HTR-8/SVneo (cell line): ENCODE data around the gene MYOZ1.
"Not testable (repeated sequence)": the region's sequence is repeated elsewhere in the genome, so short reads cannot be mapped to it uniquely, and the experiment has no call there.

Experiments
- DNase-seq: peaks from one replicate; pipeline ENCODE4 v3.0.0; 2011; ENCODE audit warnings: low spot score, mixed read lengths; ENCODE audit not compliant: insufficient read length
- FAIRE-seq: peaks from 2 replicates; lab custom pipeline; 2011; peaks lifted over from hg19 to GRCh38; lab: Jason Lieb, UNC

The MYOZ1 gene

DNA sequence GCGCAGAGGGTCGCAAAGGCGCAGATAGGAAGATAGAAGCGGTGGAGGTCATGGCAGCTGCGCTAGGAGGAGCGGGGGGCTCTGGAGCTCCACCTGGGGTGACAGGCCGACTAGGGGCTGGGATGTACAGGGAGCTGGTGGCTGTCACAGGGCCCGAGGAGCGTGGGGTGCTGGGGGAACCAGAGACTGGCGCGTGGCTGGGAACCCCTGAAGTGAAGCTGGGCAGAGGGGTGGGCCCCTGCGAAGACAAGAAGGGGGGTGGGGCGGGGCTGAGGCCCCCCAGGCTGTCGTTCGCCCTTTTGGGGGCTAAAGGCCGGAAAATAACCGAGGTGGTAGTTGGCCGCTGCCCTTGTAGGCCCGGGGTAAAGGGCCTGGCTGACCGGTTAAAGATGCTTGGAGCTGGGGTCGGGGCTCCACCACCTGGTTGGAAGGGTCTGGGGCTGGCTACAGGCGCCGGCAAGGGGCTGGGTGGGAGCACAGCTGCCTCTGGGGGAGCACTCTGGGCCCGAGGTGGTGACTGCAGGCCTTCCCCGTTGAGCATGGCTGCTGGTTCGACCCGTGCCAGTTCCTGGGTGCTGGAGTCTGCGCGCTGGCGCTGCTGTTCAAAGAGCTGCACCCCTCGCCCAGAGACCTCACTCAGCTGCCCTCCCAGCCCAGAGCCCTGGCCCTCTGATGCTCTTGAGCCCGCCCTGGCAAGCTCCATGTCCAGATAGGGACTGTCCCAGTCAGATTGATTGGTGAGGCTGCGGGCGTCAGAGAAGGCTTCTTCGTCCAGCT lies 6.8 kb upstream of the MYOZ1 start:
- DNase-seq = no peak
- FAIRE-seq = no peak

DNA sequence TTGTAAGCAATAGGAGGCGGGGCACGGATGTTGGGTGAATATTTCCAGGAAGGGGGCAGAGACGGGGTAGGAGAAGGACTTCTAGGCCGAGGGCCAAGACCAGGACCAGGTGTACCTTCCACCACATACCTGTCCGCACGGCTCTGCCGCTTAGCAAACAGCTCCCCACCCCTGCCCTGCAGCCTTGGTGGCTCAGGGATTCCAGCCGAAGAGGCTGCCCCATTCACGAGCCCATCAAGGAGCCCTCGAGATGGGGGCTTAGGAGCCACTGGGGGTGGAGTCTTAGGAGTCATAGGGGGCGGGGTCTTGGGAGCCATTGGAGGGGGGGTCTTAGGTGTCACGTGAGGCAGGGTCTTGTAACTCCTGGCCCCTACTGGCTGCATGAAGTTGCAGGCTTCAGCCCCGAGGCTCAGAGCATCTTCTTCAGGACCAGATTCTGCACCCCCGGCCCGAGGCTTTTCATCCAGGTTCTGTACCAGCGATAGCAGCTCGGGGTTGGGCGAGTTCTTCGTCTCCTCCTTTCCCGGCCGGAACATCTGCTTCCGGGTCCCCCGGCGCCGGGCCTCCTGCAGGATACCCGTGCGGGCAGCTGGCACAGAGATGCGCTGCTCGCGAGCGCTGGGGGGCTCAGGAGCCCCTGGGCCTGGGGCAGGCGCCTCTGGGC lies 6.1 kb upstream of the MYOZ1 start:
- DNase-seq = no peak
- no peak for FAIRE-seq

DNA sequence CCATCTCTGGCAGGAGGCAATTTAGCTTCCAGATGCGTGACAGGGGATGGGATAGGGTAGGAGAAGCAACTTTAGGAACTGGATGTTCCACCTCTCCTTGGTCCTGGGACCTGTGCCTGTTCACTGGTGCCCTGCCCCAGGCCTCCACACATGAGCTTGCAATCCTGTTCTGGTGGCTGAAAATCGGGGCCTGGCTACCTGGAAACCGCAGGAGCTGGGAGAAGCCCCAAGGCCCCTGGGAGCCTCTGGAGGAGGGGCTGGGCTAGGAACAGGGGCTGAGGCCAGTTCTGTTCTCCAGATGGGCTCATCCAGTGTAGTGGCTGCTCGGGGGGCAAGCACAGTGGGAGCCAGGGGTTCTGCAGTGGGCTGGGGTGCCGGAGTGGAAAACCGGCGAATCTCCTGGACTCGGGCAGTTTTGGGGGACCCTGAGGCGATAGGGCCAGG lies 5.3 kb upstream of the MYOZ1 start:
- DNase-seq (no peak), FAIRE-seq (no peak)

DNA sequence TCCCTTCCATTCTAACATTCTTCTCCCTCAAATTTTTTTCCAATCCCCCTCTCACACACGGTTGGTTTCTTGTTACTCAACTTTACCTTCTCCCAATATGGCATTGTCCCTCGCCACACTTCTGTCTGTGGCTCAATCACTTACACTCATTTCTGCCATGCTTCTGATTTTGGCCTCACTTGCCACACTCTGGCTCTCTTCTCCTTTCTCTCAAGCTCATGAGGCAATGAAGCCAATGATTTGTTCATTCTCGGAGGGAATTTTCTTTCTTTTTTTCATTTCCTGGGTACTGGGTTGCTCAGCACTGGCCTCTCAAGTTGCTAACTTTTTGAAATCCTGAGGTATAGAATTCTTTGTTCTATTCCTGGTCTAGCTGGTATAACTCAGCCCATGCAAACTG lies 4.0 kb upstream of the MYOZ1 start:
- FAIRE-seq (no peak), DNase-seq (no peak)

DNA sequence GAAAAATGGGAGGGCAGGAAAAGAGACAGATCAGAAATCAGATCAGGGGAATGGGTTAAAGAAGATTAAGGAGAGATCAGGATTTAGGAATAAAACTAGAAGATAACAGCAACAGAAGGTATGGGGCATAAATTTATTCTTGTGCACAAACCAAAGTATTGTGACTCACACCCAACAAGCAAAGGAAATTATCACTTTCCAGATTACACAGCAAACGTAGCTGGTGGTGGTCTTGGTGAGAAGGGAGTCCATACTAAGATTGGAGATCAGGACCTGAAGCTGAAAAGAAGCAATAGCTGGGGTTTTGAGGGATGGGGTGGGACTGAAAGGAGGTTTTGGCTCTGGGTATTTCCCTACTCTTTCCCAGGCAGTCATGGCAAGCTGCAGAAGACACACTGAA lies 3.5 kb upstream of the MYOZ1 start:
- DNase-seq = no peak
- no peak for FAIRE-seq

DNA sequence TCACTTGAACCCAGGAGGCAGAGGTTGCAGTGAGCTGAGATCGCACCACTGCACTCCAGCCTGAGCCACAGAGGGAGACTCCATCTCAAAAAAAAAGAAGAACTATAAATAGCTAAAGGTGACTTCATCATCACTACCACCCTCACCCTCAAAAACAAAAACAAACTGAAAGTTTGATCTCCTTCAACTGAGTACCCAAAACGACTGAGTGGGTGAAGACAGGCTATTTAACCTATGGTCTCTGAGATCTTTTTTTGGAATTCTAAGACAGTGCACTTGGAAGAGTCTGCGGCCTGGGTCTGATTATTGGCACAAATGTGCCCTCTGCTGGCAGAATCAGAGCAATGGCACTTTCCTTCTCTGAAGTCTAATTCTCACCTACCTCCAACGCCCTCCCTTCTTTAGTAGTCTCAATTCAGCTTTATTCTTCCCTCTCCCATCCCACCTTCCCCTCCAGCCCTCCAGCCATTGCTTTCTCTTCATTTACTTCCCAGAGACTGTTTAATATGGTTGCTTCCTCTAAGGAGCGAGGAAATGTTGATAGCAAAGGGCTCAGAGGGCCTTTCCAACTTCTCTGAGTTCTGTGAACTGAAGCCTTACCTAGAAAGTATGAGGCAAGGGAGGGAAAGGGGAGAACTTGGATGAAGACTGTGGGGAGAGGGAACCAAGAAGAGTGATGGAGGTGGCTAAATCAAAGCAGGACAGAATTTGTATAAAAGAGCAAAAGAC lies 2.9 kb upstream of the MYOZ1 start:
- DNase-seq (peak; percentile 76), FAIRE-seq (no peak)

DNA sequence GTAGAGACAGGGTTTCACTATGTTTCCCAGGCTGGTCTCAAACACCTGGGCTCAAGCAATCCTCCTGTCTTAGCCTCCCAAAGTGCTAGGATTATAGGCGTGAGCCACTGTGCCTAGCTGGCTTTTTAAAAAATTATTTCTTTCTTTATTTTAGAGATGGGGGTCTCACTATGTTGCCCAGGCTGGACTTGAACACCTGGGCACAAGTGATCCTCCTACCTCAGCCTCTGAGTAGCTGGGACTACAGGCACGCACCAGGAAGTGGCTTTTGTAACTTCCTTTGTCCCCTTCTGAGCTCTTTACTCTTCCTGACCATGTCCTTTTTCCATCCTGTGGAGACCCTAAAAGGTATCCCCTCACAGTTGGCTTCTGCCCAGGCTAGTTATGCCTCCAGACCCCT lies 2.1 kb upstream of the MYOZ1 start:
- FAIRE-seq (no peak), DNase-seq (no peak)

DNA sequence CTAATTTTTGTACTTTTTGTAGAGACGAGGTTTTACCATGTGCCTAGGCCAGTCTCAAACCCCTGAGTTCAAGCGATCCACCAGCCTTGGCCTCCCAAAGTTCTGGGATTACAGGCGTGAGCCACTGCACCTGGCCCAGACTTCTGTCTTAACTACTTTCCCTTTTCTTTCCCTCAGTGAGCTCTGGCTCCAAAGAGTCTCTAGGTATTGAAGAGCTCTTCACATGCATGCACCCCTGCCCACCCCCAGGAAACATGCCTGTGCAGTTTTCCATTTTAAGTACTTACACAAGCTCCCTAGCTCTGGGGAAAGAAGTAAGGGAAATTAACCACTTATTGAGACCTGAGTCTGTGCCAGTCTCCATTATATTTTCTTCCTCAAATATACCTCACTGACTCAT lies 2.0 kb downstream of the MYOZ1 start:
- DNase-seq (no peak), FAIRE-seq (no peak)

DNA sequence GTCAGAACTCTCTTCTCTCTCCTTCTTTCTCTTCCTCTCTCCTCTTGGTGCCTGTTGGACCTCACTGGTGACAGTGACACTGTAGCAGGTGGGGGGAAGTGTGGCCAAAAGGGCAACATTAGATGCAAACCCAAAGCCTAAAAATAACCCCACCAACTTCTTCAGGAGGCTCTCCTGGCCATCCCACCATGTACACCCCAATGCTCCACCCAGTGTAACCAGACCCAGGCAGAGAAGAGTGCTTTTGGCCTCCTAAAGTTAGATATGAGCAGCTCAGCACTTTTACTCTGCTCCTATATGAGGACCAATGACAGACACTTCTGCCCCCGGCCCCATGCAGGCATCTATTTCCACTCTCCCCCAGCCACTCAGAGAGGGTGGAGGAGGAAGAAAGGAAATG lies 5.5 kb downstream of the MYOZ1 start:
- DNase-seq (no peak), FAIRE-seq (no peak)

DNA sequence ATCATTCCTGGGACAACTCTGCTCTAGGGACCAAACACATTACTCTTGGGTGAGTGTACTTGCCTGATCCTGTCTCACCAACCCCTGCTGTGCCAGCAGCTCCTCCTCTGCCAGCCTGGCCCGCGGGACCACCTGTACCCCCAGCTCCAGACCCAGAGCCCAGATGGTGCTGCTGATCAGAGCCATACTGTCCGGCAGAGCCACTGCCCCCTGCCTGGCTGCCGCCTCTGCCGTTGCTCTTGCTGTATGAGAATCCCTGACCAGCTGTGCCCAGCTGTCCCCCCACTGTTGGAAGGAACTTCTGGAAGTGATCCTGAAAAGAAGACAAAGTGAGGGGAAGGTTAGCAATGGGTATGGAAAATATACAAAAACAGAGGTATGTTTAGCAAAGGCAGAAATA lies 6.9 kb downstream of the MYOZ1 start:
- DNase-seq (no peak), FAIRE-seq (no peak)

DNA sequence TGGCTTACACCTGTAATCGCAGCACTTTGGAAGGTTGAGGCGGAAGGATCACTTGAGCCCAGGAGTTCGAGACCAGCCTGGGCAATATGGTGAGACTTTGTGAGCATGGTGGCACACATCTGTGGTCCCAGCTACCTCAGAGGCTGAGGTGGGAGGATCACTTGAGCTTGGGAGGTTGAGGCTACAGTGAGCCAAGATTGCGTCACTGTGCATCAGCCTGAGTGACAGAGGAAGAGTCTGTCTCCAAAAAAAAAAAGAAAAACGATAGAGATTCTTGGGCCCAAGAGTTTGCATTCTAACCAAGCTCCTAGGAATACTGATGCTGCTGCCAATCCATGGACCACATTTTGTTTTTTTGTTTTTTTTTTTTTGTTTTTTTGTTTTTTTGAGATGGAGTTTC lies 12.1 kb downstream of the MYOZ1 start:
- DNase-seq = no peak
- no peak for FAIRE-seq

DNA sequence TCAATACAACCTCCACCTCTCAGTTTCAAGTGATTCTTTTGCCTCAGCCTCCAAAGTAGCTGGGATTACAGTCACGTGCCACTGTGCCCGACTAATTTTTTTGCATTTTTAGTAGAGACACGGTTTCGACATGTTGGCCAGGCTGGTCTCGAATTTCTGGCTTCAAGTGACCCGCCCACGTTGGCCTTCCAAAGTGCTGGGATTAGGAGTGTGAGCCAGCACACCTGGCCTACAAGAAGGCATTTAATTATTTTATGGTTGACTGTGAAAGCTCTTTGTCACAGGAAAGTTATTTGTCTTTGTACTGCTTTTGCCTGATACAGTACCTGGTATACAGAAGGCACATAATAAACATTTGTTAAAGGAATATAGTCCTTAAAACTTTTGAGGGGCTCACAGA lies 12.9 kb downstream of the MYOZ1 start:
- no peak for FAIRE-seq
- DNase-seq = no peak

DNA sequence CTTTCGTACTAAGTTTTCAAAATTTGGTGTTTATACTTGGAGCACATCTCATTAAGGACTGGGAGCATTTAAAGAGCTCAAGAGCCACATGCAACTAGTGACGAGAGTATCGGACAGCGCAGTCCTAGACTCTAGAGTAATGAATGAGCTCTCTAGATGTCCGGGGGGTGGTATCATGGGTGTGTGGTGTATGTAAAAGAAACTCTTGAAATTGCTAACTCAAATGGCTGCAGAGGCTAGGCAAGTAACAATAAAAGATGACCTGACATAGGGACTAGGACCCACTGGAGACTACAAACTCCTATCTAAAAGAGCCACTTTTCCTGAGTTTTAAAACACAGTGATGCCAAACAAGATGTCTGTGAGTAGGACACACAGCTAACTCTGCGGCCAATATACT lies 14.0 kb downstream of the MYOZ1 start:
- no peak for FAIRE-seq

DNA sequence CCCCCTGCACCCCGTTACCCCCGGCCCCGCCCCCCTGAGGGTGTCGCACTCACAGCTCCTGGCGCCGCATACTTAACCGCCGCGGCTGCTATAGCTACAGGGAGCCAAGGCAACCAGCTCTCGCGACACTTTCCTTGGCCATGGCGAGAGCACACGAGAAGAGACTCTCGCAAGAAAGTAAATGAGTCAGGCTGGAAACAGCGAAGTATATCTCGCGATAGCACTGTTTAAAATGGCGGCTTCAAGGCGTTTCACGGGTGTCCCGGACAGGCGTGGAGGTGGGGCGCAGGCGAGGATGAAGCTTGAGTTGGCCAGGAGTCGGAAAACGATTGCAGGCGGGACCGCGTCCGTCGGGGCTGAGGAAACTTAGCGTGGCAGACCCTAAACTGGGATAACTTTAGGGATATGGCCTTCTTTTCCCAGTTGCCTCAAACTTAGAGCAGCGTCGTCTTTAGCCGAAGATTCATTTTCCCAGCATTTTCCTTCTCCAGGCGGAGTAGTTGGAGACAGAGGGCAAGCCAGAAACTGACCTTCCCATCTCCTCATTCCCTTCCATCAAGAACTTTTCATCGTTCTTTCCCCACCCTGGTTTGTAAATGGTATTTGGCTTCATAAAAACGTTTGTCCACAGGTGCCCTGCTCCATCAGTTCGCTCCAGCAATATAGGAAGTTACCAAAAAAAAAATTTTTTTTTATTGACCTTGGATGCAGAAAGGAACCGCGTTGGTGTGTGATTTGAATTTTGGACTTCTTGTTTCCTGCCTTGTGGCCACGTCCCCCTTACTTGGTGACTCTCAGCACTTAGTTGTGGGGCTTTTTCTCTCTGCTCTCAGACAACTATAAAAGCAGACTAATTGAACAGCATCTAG lies 15.2 kb downstream of the MYOZ1 start:
- FAIRE-seq (peak; percentile 82), DNase-seq (peak; percentile 98)

More for the DNA sequence above, 14.0 kb downstream of the MYOZ1 start:
- DNase-seq = no peak

DNA sequence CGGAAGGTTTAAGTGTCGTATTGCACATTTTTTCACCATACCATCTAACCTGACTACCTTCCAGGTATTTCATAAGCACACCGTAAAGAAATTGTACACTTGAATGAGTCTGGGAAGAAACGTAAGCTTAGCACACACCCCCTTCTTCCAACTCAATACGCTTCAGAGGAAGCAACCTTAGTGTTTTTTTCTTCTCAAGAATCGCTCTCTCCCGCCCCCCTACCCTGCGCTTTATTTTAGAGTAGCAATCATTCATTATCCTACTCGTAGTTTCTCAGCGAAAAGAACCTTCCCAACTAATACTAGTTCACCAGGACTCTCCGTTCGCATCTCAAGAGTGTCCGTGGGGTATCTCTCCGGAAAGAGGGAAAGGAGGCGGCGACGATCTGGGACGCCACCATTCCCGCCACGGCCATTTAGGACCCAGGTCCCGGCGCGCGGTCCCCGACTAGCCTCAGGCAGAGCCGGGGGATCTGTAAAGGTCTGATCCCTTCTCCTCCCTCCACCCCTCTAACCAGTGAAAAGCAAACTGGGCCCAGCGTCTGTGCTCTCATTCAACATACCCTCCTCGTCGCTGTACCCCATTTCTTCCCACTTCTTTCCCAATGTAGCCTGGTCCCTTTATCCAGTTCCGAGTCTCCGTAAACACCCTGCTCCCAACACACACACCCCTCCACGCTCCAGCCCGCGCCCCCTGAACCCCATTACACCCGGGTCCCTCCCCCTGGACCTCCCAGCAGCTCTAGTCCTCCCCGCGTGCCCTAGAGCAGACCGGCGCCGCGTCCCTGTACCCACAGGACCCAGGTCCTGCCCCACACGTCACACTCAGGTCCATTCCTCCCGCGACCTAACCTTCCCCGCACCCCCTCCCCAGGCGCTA lies 16.0 kb downstream of the MYOZ1 start:
- DNase-seq (peak; percentile 42), FAIRE-seq (no peak)

DNA sequence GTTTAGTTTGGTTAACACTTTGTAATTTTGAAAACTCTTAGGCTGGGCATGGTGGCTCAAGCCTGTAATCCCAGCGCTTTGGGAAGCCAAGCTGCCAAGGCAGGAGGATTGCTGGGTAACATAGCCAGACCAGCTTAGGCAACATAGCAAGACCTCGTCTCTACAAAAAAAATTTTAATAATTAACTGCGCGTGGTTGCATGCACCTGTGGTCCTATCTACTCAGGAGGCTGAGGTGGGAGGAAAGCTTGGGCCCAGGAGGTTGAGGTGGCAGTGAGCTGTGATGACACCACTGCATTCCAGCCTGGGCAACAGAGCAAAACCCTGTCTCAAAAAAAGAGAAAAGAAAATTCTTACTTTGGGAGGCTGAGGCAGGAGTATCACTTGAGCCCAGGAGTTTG lies 18.2 kb downstream of the MYOZ1 start:
- no peak for DNase-seq
- FAIRE-seq = no peak

DNA sequence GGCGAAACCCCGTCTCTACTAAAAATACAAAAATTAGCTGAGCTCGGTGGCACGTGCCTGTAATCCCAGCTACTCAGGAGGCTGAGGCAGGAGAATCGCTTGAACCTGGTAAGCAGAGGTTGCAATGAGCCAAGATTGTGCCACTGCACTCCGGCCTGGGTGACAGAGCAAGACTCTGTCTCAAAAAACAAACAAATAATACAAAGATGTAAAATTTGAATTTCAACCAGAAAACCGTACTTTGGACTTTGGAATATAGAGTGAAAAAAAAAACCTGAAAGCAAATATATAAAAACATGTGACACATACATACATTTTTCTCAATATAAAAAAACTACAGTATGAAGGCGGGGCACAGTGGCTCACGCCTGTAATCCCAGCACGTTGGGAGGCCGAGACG lies 20.3 kb downstream of the MYOZ1 start:
- DNase-seq, FAIRE-seq: not testable (repeated sequence)

DNA sequence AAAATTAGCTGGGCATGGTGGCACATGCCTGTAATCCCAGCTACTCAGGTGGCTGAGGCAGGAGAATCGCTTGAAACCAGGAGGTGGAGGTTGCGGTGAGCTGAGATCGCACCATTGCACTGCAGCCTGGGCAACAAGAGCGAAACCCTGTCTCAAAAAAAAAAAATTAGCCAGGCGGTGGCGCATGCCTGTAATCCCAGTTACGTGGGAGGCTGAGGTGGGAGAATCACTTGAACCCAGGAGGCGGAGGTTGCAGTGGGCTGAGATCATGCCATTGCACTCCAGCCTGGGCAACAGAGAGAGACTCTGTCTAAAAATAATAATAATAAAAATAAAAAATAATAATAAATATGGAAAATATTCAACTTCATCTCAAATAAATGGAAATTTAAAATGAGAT lies 24.1 kb downstream of the MYOZ1 start:
- DNase-seq, FAIRE-seq: not testable (repeated sequence)

DNA sequence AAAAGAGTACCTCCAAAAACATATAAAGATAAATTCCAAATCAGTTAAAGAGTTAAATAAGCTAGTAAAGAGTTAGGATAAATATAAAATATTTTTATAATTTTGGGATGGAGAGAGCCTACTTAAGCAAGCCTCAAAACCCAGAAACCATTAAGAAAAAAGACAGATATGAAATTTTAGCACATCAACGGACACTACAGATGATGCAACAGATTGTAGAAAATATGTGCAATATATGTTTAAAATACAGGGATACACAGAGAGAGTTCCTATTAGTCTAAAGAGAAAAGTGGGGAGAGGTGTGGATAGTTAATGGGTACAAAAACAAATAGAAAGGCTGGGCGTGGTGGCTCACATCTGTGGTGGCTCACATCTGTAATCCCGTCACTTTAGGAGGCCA lies 26.6 kb downstream of the MYOZ1 start:
- DNase-seq (no peak), FAIRE-seq (no peak)
